Measurements from ENCODE around the gene SIDT2.
"Not testable (repeated sequence)": the region's sequence is repeated elsewhere in the genome, so short reads cannot be mapped to it uniquely, and the experiment has no call there.

SIDT2 gene

GRCh38 chr11:117172724-117173421, 5.7 kb upstream of the SIDT2 start:
- no peak for DNase-seq

DNA sequence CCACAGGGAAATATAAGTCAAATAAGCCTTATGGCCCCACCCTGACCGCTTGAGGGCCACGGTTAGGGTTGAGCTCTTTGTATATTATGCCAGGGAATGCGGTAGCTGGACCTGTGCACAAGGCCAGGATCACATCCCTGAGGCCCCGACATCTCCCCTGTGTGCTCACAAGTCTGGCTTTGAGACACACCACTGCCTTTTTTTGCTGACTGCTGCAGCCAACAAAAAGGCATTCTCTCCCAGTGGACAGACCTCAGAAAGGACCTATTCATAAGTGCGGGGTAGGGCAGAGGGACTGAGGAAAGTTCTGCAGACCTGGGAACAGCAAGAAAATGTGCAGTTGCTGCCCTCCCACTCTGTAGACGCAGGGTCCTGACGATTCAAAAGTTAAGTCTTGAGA, 3.4 kb upstream of the SIDT2 start:
- DNase-seq = no peak

GRCh38 chr11:117175781-117176180, 2.8 kb upstream of the SIDT2 start:
- DNase-seq = no peak

- no peak for DNase-seq
Measured at GRCh38 chr11:117176186-117176585, 2.4 kb upstream of the SIDT2 start.

DNA sequence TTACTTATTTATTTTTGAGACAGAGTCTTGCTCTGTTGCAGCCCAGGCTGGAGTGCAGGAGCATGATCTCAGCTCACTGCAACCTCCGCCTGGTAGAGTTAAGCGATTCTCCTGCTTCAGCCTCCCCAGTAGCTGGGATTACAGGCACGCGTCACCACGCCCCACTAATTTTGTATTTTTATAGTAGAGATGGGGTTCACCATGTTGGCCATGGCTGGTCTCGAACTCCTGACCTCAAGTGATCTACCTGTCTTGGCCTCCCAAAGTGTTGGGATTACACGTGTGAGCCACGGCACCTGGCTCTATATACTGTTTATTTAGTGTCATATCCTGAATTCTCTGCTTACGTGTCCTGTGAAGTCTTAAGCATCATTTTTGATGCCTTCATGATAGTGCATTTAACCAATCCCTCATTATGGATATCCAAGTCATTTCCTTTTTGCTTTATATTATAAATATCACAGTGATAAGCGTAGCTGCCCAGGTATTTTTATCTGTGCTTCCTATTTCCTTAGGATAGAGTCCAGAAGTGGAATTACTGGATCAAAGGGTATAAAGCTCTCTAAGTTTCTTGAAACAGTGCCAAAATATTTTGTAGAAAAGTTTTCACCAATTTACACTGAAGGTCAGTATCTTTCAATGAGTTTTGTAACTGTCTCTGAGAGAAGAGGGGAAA, 871 bp upstream of the SIDT2 start:
- DNase-seq = no peak

DNA sequence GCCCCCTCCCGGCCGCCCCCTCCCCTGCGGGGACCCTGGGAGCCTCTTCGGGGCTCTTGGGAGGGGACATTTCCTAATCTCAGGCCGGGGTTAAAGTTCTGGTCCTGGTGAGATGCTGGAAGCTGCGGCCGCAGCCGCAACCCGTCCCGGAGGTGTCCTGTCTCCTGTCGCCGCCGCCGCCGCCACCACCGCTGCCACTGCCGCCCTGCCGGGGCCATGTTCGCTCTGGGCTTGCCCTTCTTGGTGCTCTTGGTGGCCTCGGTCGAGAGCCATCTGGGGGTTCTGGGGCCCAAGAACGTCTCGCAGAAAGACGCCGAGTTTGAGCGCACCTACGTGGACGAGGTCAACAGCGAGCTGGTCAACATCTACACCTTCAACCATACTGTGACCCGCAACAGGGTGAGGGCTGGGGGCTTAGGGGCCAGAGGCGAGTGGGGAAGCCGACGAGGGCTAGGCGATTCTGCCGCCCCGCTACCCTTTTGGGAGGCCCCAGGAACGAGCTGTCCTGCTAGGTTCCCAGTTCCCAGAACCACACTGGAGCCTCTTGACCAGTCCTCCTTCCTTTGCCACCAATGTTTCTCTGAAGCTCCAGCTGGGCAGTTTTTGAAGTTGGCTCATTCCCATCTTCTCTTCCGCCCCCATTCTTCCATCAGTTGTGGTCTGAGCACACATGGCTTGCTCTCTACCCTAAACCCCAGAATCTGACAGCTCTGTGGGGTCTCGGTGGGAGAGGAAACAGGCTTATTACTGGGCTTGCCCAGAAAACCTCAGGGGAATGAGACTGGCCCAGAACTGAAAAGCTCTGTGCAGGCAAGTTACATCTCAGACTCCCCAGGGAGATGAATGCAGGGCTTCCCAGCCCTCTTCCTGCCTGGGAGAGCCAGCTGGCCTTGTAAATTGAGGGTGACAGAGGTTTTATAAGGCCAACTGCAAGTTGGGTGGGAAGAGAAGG, 781 bp downstream of the SIDT2 start:
- DNase-seq = peak; percentile 39

DNA sequence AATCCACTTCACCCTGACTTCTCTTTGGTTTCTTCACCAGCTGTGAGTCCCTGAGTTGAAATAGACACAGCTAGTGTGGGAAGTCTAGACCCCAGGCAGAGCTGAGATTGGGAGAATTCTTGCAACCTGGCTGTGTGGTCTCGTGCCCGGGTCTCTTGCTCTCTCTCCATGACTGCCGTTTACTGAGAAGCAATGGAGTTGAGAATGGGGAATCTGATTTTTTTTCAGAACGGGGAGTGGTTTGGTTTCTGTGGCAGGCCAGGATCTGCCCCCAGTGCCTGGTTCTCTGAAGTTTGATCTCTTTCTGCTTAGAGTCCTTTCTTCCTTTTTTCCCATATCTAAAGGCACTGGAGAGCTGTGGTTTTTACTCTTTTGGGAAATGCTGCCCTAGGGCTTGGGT, 1.5 kb downstream of the SIDT2 start:
- DNase-seq = no peak

DNA sequence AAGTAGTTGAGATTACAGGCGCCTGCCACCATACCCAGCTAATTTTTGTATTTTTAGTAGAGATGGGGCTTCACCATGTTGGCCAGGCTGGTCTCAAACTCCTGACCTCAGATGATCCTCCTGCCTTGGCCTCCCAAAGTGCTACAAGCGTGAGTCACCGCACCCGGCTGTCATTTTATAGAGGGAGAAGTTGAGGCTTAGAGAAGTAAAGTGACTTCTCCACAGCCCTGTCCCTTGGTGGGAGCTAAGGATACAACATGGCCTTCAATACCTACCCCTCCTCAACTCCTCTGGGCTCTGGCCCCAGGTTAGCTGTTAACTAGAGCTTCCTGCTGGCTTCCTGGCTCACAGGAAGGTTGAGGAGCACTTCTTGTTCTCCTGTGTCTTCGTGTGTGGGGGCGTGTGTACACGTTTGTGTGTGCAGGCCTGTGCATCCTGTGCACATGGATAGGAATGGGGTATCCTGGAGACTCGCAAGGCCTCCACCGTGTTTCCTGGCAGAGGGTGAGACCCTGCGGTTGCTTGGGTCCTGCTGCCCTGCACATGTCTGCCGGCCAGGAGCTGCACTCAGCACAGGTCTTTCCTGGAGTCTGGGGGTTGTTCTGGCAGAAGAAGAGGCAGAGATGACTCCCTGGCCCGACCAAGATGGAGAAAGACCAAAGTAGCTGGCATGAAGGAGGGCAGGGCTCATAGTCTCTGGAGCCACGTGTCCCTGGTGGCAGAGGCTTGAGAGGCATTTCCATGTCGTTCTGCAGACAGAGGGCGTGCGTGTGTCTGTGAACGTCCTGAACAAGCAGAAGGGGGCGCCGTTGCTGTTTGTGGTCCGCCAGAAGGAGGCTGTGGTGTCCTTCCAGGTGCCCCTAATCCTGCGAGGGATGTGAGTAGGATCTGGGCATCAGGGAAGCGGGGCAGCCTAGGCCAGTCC, 2.4 kb downstream of the SIDT2 start:
- DNase-seq = peak; percentile 68

DNA sequence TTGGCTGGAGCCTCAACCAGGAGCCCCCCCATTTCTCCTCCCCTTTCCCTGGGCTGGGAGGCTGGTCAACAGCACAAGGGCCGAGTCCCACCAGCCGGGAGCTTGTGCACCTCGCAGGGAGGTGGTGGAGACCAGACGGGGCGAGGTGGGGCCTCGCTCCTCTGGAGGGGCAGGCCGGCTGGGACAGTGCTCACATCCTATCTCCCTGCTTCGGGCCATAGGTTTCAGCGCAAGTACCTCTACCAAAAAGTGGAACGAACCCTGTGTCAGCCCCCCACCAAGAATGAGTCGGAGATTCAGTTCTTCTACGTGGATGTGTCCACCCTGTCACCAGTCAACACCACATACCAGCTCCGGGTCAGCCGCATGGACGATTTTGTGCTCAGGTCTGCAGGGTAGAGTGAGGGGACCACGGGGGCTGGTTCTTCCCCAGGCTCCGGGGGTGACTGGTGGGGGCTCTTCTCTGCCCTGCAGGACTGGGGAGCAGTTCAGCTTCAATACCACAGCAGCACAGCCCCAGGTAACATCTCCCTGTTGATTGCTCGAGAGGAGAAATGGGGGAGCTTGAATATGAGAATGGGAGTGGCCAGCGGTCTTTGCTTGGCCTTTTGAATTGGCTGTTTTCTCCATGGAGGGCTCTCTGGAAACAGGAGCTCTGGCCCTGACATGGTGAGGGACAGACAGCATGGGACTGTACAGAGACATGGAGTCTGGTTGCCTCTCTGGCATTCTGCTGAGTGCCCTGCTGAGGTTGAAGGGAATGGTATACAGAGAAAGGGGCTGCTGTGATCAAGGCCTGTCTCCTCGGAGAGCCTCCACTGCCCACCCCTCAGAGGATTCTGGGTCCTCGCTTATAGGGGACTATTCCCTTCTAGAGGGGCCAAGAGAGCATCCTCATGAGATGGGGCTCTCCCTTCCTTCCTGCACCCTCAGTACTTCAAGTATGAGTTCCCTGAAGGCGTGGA, 3.3 kb downstream of the SIDT2 start:
- DNase-seq = no peak

GRCh38 chr11:117182551-117182935, 4.0 kb downstream of the SIDT2 start:
- DNase-seq = no peak

DNA sequence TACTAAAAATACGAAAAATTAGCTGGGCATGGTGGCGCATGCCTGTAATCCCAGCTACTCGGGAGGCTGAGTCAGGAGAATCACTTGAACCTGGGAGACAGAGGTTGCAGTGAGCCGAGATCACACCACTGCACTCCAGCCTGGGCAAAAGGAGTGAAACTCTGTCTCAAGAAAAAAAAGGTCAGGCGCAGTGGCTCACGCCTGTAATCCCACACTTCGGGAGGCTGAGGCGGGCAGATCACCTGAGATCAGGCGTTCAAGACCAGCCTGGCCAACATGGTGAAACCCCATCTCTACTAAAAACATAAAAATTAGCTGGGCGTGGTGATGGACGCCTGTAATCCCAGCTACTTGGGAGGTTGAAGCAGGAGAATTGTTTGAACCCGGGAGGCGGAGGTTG, 4.6 kb downstream of the SIDT2 start:
- not testable (repeated sequence) for DNase-seq

DNA sequence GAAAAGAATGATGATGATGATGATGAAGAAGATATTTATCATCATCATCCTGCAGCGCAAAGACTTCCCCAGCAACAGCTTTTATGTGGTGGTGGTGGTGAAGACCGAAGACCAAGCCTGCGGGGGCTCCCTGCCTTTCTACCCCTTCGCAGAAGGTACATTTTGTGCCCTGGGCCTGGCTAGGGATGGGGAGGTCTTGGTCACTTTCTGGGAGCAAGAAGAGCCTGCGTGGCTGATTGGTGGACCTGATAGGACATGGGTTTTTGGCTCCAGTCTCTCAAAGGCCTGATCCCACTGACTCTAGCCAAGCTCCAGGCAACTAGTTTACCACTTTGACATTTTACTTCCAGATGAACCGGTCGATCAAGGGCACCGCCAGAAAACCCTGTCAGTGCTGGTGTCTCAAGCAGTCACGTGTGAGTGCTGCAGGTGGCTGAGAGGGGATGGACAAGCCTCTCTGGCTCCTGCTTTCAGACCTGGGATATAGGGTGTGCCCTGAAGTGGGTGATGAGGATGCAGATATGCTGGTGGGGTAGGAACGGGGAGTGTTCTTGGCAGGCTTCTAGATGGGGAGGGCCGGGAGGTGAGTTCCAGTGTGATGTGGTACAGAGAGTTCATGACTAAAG, 5.3 kb downstream of the SIDT2 start:
- no peak for DNase-seq

- no peak for DNase-seq
Measured at GRCh38 chr11:117185736-117186430, 7.3 kb downstream of the SIDT2 start.

GRCh38 chr11:117186431-117186761, 7.9 kb downstream of the SIDT2 start:
- DNase-seq = no peak

- no peak for DNase-seq
Measured at GRCh38 chr11:117187007-117187406, 8.5 kb downstream of the SIDT2 start.

DNA sequence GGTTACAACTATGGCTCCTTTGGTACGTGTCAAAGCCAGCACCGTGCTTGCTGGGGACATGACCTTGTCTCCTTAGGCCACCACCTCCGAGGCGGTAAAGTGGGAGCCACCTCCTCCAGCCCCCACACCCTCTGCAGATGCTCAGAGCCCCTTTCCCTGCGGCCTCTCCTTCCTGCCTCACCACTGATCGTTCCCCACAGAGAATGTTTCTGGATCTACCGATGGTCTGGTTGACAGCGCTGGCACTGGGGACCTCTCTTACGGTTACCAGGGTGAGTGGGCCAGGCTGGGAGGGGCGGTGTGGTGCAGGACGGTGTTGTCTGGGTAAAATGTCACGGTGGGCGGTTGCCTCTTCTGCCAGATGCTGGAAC, 8.9 kb downstream of the SIDT2 start:
- no peak for DNase-seq

- no peak for DNase-seq
Measured at GRCh38 chr11:117187799-117188481, 9.4 kb downstream of the SIDT2 start.

GRCh38 chr11:117188620-117189081, 10.1 kb downstream of the SIDT2 start:
- no peak for DNase-seq

DNA sequence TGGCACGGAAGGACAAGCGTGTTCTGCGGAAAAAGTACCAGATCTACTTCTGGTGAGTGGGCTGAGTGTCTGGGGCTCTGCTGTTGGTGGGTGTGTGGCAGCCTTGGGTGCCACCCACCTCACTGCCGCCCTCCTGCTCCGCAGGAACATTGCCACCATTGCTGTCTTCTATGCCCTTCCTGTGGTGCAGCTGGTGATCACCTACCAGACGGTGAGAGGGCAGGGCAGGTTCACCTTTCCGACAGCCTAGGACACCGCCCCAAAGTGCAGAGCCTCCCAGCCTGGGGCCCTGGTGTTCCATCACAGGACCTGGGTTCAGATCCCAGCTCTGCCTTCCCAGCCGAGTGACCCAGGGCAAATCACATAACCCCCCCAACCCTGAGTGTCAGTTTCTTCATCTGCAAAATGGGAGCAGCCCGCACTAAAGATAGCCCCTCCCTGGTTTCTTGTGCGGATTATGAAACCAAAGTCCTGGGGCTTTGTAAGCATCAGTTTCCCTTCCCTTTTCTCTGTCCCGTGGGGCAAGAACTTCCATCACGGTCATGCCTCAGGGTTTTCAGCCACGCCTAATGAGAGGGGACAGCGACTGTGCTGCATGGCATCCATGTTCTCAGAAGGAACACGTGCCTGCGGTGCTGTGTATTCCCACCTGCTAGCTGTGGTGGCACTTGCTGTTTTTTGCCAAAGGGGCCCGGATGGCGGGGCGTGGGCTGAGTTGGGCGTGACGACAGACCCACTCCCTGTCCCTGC, 10.8 kb downstream of the SIDT2 start:
- no peak for DNase-seq
